Activated T-cell treated with anti-CD3 and anti-CD28 coated beads for 24 hours (primary cell): ENCODE measurements around the gene ZFP36L1.

Source experiments
- DNase-seq: peaks from one replicate; pipeline ENCODE4 v3.0.0-alpha.2; 2020; ENCODE audit warnings: low read depth

The ZFP36L1 gene

DNA sequence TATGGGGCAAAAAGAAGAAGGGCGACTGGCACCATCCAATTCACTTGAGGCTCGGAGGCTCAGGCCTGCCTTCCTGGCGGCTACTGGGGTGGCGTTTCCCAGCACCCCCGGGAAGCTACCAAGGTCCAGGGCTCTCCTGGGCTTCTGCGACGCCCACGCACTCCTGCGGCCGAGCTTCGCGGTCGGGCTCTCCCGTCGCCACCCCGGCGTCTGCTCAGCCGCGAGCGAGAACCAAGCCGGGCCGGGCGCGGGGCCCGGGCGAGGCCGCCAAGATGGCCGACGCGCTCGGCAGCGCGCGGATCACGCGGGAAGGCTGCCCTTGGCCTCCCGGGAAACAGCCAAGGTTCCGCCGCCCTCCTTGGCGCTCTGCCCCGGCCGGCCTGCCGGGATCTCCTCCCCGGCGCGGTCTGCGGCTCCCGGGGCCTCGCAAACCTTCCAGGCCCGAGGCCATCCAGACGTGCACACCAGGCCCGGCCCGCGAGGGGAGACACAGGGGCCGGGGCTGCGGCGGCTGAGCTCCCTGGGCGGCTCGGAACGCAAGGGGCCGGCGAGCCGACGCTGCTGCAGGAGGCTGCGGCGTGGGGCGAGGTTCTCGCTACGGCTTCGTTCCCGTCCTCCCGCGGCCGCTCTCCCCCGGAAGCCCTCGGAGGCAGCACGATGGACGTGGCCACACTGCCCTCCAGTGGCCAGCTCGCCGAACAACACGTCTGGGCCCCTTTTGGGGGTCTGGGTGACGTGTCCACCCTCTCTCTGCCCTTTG, 23.5 kb upstream of the ZFP36L1 start:
- peak; percentile 88 for DNase-seq

DNA sequence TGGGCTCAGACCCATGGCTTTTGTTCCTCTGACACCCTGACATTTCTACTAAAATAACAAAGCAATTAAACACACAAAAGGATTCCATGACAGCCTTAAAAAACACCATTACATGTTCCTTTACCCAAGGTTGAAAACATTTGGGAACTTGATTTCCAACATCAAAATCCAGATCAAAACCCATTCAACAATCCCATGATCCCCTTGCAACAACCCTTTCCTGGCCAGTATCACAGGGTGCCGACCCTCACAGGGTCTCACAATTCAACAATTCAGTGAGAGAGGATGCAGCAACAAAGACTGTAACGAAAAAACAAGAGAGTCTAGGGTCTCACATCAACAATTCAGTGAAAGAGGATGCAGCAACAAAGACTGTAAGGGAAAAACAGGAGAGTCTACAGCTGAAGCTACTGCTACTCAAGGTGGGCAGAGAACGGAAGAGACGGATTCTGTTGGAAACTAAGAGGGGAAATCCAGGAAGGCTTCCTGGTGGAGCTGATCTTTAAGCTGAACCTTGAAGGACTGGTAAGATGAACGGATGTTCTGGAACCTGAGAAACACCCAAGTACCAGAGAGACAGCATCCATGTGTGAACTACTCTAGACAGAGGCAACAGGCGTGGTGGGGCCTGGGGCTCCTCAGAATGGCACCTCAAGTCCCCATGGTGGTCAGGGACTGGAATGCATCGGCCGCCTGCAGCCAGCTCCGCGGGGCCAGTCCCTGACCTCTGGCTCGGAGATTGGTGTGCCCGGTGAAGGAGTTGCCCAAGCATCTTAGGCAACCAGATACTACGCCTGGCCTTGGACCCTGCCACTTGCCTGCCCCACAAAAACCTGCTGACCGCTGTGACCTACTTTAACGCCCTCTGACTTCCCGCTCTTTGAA, 22.7 kb upstream of the ZFP36L1 start:
- DNase-seq, result no peak

DNA sequence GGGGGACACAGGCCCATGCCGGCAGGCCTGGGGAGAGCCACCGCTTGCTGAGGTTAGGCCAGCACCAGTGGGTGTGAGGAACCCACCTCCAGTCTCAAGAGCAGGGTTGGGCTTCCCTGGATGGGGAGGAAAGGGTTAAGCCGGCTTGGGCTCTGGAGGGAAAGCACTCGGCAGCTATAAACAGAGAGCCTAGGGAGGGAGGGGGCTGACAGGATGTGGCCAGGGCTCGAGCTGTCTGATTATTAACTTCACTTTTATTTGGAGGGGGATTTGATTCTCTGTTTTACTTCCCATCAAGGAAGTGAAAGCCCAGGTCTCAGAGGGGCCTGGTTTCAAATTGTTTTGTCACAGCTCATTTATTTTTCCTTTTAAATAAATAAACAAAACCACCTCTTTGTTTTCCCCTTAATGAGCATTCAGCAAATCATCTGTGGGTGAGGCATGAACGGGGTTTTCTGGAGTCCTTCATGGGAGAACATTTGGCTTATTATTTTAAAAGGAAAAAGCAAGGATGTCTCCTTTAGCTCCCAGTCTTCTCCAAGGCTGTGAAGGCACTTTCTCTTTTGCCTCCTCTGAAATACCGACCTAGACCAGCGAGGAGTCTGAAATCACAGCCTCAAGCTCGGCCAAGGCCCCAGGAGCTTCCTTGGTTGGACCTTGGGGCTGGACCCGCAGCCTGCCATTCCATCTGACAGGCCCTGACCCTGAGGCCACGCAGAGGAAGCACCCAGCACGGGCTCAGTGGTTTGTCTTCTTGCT, 21.9 kb upstream of the ZFP36L1 start:
- peak; percentile 33 for DNase-seq

DNA sequence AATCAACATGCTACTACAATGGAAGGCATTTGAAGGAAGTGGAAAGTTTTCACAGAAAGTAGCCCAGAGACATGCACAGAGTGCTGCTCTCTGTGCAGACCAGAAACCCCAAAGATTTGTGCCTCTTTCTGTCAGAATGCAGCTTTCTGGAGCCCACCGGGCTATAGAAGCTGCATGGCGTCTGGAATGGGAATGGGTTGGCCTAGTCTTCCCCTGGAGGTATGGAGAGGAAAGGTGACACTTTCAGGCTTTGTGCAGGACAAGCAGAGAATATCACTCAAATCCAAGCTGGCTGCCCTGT, 21.3 kb upstream of the ZFP36L1 start:
- DNase-seq, result no peak

DNA sequence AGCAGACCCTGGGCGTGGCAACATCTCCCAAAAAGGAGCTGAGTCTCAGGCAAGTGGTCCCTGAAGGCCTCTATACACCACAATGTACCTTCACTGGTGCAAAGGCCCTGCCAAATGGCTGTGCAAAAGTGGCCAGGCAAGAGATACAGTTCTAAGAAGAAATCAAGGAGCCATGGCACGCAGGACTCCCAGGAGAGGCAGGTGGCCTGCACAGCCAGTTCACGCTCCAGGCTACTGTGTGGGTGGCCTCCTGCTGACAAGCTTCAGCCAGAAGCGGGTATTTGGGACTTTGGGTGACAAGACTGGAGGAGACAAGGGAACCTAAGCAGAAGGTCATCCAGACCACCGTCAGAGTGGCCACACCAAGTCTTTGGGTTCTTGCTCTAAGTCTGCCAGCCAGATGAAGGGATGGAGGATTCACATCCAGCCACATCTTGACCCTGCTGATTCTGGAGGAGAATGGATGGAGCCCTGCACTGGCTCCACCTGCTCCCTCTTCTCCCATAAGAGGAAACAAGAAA, 20.5 kb upstream of the ZFP36L1 start:
- DNase-seq, result no peak

DNA sequence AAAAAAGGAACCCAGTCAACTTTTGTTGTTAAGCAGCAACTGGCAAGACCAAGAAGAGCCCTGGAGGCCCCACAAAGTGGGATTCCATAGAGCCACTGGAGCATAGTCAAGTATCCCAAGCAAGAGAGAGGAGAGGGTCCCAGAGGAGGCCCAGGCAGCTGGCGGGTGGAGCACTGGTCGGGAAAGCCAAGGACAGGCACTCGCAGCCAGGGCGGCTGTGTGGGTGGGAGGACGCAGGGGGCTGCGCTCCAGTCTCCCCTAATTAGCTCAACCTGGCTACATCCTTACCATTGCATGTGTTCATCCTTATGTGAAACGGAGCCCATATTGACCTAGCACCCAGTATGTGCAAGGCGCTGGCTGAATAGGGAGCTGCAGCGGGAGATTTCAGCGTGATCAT, 18.3 kb upstream of the ZFP36L1 start:
- DNase-seq, result no peak

DNA sequence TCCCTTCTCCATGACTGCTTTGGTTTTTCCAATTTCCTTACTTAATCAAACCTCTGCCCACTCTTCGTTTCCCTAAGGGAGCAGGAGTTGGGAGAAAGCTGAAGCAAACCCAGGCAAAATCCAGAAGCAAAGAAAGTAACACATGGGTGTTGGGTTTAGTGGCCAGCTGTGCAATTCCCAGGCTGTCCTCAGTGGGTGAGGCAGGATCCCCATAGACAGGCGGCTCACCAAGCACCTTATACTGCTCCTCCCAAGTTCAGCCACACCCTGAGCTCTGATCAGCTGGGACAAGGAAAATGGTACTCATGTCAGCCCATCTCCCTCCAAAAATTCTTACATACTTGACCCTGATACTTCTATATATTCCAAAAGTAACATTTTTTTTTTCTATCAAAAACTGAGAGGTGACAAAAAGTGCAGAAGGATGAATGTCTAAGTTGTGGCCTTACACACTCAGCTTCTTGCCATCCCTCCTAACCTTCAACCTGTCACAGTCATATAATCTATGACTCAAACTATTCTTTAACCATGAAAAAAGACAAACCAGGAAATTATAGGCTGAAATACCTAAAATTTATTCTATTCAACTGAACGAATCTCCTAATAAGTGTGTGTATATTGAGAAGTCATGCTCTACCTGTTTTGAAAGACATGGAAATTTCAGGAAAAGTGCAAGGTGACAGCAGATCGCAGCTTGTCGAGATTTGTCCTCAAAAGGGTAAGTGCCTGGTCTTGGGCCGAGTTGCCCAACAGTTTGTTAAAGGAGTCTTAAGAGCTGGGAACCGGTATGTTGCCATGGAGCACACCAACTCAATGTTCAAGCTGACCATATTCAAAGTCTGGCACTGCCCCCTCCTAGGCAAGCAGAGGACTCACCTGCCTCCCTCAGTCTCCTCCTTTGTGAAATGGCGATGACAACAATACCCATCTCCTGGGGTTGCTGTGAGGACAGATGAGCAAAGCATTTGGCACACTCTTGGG, 17.6 kb upstream of the ZFP36L1 start:
- DNase-seq, result no peak

DNA sequence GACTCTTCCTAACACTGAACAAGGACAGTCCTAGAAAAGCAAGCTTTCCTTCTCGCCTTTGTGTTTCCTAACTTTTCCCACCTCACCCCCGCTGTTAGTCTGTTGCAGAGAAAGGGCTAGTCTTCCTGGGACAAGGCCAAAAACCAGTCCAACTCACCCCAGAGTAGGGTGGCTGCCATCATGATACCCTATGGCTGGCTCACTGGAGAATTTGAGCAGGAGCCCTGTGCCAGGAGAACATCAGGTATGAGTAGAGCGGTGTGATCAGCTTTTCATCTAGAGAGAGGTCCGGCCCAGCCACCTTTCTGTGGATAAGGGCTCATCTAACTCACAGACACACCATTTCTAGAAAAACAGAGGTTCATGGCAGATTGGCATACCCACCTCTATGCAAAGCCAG, 16.7 kb upstream of the ZFP36L1 start:
- no peak for DNase-seq

DNA sequence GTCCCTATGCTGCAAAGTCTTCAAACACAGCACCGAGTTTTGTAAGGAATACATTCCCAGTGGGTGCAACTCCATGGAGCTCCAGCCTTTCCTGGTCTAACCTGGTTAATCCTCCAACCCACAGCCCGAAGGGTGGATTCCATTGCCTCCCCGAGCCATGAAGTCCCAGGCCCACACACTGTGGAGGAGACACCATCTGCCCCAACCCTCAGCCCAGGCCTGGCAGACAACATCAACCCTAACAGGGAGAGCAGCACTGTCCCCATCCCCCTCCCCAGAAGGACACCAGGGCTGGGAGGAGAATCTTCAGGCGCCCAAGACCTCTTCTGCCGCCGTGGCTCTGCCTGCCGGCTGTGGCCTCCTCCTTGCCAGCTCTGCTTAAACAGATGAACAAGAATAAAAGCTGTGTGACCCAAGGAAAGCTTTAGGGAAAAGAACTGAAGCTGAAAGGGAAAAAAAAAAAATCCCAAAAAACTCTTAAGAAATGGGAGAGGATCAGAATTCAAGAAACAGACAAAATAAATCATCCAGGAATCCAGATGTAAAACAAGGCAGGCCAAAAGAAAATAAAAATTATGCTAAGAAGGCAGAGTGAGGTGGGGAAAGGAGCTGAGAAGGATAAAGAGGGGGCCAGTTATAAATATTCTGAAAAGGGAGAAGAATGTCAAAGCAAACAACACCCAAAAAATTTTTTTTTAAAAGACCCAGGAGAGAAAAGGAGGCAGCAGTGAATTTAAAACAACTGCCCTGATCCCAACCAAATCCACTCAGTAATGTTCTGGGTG, 16.0 kb upstream of the ZFP36L1 start:
- DNase-seq, result no peak

DNA sequence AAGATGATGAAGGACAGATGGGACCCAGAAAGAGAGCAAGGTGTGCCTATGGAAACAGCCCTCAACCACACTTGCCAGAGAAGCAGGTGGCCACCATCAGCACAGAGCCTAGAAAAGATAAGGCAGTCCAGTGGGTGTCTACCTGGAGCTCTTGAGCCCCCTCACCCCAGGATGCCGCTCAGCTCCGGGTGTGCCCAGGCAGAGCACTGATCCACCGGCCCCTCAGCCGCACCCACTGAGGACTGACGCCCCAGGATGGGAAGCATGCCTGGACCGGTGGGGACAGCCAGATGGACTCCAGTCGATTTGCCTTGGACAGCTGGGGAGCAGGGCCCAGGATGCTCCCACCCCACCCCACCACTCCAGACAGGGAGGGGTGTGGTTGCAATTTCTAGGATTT, 15.1 kb upstream of the ZFP36L1 start:
- DNase-seq, result no peak

DNA sequence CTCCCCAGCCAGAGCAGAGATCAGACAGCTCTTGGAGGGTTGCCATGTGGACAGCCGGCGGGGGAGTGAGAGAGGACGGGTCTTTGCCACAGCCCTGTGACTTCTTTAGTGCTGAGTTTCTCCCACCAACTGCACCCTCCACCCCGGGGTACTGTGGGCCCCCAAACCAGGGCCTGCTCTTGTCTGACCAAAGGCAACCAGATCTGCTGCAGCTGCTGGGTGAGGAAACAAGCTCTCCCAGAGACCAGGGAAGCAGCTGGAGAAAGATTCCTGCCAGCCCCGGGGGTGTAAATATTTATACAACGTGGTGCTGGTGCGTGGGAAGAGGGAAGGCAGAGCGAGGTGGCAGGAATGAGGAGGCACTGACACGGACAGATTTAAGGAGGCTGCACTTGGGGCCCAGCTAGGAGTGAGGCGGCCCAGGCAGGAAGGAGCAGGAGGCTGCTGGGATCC, 14.3 kb upstream of the ZFP36L1 start:
- DNase-seq, result no peak

DNA sequence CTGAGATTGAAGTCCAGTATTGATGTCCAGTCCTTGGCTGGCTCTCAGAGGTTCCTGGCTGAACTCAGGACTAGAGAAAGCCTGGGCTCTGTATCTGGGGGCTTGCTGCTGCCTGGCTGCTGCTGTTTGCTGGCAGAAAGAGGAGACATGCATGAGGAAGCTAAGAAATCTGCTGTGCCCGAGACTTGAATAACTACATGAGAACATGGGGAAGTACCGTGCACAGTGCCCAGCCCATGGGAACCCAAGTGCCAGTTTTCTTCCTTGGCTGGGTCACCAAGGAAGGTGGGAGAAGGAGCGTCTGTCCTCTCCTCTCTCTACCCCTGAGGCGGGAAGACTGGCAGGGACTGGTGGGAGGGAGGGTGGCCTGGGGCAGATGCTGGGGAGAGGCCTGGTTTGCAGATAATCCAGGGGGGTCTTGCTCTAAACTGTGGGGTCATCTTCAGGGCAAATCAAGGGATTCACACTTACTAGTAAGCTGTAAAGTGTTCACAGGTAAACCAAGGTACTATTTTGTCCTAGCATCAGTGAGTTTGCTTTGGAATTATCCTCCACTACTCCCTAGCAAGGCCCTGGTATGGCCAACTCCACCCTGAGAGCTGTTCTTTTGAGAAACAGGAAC, 13.8 kb upstream of the ZFP36L1 start:
- no peak for DNase-seq

DNA sequence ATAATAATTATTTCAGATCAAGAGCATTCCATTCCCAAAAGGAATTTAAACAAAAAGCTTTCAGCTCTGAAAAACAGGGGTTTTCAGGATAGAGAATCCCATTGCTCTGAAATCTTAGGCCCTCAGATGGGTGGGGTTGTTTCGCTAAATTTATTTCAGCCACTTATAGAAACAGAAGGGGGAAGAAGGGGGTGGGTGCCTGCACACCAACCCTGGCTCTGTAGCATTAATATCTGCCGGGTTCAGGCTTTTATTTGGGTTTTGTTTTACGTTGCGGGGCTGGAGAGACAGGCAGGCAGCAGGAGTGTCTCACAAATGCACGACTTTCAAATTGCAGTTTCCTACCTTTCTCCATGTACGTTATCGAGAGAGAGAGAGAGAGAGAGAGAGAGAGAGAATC, 12.5 kb upstream of the ZFP36L1 start:
- DNase-seq, result no peak

DNA sequence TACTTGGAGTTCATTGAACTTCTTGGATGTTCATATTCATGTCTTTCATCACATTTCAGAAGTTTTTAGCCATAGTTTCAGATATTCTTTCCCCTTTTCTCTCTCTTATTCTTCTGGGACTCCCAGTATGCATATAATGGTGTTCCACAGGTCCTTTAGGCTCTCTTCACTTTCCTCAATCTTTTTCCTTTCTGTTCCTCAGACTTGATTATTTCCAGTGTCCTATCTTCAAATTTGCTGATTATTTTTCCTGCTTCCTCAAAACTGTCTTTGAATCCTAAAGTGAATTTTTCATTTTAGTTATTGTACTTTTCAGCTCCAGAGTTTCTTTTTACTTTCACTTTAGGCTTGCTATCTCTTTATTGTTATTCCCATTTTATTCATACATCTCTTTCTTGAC, 8.8 kb upstream of the ZFP36L1 start:
- DNase-seq, result no peak

DNA sequence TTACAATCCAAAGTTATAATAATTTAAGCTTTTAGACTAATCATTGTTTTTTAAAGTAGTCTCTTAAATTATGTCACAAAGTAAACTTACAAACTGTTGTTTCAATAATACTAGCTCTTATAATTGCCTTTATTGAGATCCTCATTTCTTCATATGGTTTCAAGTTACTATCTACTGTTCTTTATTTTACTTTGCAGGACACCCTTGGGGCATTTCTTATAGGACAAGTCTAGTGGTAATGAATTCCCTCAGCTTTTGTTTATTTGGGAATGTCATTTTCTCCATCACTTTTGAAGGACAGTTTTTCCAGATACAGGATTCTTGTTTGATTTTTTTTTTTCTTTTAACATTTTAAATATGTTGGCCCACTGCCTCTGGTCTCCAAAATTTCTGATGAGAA, 8.1 kb upstream of the ZFP36L1 start:
- DNase-seq, result no peak

DNA sequence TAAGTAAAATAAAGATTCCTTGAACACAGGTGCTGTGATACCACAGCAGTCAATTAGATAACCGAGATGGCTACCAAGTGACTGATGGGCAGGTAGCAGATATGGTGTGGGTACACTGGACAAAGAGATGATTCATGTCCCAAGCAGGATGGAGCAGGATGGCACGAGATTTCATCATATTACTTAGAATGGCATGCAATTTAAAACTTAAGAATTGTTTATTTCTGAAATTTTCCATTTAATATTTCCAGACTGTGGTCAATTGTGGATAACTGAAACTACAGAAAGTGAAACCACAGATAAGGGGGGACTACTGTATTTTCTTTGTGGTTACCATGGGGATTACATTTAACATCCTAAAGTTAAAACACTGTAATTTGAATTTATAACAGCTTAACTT, 7.5 kb upstream of the ZFP36L1 start:
- DNase-seq, result no peak

DNA sequence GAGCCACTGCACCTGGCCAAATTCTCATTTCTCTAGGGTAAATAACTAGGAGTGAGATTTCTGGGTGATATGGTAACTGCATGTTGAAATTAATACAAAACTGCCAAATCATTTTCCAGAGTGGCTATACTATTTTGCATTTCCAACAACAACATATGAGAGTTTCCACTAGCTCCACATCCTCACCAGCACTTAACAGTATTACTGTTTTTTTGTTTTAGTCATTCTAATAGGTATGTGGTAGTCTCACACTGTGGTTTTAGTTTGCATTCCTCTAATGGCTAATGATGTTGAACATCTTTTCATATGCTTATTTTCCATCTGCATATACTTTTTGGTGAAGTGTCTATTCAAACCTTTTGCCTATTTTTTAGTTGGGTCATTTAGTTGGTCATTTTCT, 5.8 kb upstream of the ZFP36L1 start:
- DNase-seq, result no peak

DNA sequence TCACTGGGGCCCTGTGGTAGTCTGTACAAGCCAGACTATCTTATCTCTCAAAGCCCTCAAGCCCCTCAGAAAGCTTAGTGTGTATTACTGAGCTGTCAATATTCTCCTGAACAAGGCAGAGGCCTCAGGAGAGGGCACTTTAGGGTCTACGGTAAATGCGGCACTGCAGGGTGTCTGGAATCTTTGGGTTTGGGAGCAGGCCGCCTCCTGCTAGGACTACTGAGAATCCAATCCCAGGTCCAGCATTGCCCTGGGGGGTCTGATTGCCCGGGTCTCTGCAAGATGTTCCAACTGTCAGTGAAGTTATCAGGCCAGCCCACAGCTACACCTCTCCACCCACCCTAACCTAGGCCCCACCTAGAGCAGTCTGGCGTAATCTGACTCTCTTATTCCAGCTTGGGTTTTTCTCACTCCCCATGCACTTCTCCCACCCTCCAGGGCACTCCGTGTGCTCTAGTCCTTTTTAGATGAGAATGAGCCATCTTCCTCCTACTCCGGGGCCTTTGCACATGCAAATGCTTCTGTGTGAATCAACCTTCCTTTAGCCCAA, 4.3 kb upstream of the ZFP36L1 start:
- no peak for DNase-seq

DNA sequence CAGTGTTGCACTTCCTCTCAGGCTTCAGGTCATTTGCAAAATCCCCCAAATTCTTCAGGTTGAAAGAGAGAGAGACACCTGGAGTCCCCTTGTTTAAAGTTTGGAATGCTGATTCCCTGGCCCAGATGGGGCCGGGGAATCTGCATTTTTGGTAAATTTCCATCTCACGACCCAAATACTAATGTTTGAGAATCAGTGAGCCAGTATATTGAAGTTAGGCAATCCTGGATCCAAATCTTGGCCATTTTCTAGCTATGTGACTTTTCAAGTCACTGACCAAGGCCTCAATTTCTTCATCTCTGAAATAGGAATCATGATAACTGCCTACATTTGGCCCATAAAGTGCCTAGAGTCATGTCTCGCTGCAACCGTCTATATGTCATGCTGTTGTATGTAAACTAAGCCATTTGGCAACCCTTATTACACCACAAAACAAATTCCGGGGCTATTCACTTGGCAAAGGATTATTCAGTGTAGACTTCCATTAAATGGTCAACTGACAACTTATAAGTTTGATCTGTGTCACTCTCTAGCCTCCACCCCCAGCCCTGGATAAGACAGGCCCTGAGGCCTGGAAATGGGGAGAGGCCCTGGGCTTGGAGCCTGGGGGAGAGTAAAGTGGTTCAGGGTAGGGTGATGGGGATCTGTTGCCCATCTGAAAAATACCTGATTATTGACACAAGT, 3.7 kb upstream of the ZFP36L1 start:
- no peak for DNase-seq
